Tibial artery (tissue), 4 donors: ENCODE measurements around the gene KRT20.
"Not testable (repeated sequence)": the region's sequence is repeated elsewhere in the genome, so short reads cannot be mapped to it uniquely, and the experiment has no call there.

Source experiments
- DNase-seq, 2 donors: peaks; one replicate each; pipeline ENCODE4 v3.0.0-alpha.2; 2019
- H3K27ac ChIP-seq, 2 donors: fragments of 200-600 bp; sonication (generic) in 1 of 2; 1 replicate in 1 of 2; 2 replicates in 1 of 2; pipeline ENCODE4 v1.5.1; 2018 to 2019; ENCODE audit warnings: mild to moderate bottlenecking in 1 of 2
- H3K27me3 ChIP-seq, 2 donors: fragments of 200-600 bp; sonication (generic) in 1 of 2; one replicate each; pipeline versions ENCODE4 v1.5.1 to v1.6.0; 2016 to 2019
- H3K36me3 ChIP-seq, 3 donors: fragments of 200-600 bp; sonication (generic) in 2 of 3; one replicate each; pipeline ENCODE4 v1.5.1; 2016 to 2019; ENCODE audit warnings: mild to moderate bottlenecking in 2 of 3
- H3K4me1 ChIP-seq, 4 donors: fragments of 200-600 bp; sonication (generic) in 2 of 4; 1 replicate in 3 of 4; 2 replicates in 1 of 4; pipeline ENCODE4 v1.5.1; 2016 to 2019
- H3K4me3 ChIP-seq, 2 donors: fragments of 200-600 bp; sonication (generic) in 1 of 2; 1 replicate in 1 of 2; 2 replicates in 1 of 2; pipeline ENCODE4 v1.5.1; 2018 to 2019; ENCODE audit warnings: mild to moderate bottlenecking in 2 of 2
- H3K9me3 ChIP-seq, 3 donors: fragments of 200-600 bp; sonication (generic) in 1 of 3; one replicate each; pipeline ENCODE4 v1.5.1; 2016 to 2019
- CTCF ChIP-seq, 2 experiments: fragments of 200-600 bp in 1 of 2; fragments of 450-650 bp in 1 of 2; IDR thresholded peaks; one replicate each; pipeline ENCODE4 v1.5.1; 2017 to 2019; ENCODE audit warnings: antibody characterized with exemption in 2 of 2, mild to moderate bottlenecking in 1 of 2, moderate library complexity in 1 of 2
- intact Hi-C: fragments of 100-400 bp; cut with DNase I; formaldehyde crosslinking; loops from one replicate; pipeline ENCODE4 v1.15.0; 2023; ENCODE audit warnings: low total_unique reads

Gene KRT20

GRCh38 chr17:40859536-40859935 lies 25.5 kb downstream of the KRT20 start:
- TF ChIP-seq CTCF (IDR thresholded peaks at IDR 0.05), result no peak
- H3K36me3 ChIP-seq, result no peaks in the 10 kb centered on the region
- H3K27me3 ChIP-seq, result peaks cover 0 to 9% of the 10 kb centered on the region in 2 donors
- peaks cover 0 to 8% (median under 1%) of the 10 kb centered on the region in 4 donors for H3K4me1 ChIP-seq
- no peaks in the 10 kb centered on the region for H3K9me3 ChIP-seq
- DNase-seq, result no peak
- intact Hi-C loops, result no loop called here
- H3K27ac ChIP-seq, result no peak overlapping the region
- no peak overlapping the region for H3K4me3 ChIP-seq

- intact Hi-C loops, H3K27ac ChIP-seq, H3K27me3 ChIP-seq, H3K9me3 ChIP-seq, H3K4me3 ChIP-seq, H3K36me3 ChIP-seq, DNase-seq, H3K4me1 ChIP-seq: not testable (repeated sequence)
Measured at GRCh38 chr17:40858667-40859066, 26.4 kb downstream of the KRT20 start.

GRCh38 chr17:40857535-40857934 lies 27.5 kb downstream of the KRT20 start:
- intact Hi-C loops, result no loop called here
- no peaks in the 10 kb centered on the region for H3K27me3 ChIP-seq
- DNase-seq, result peak in 1 of 2 donors; percentile 34

GRCh38 chr17:40854175-40854814 lies 30.7 kb downstream of the KRT20 start:
- no peaks in the 10 kb centered on the region for H3K9me3 ChIP-seq
- peaks cover 0 to 2% of the 10 kb centered on the region in 2 donors for H3K27me3 ChIP-seq
- peaks cover 0 to 8% (median 1%) of the 10 kb centered on the region in 4 donors for H3K4me1 ChIP-seq
- no peak for TF ChIP-seq CTCF (IDR thresholded peaks at IDR 0.05)
- H3K4me3 ChIP-seq, result no peak overlapping the region
- no peaks in the 10 kb centered on the region for H3K36me3 ChIP-seq
- intact Hi-C loops, result no loop called here
- no peak for DNase-seq
- H3K27ac ChIP-seq, result no peak overlapping the region

More at GRCh38 chr17:40857535-40857934, 27.5 kb downstream of the KRT20 start:
- Histone ChIP-seq H3K36me3 (no peaks in the 10 kb centered on the region), H3K4me3 (no peak overlapping the region), H3K27ac (no peak overlapping the region), H3K9me3 (no peaks in the 10 kb centered on the region), H3K4me1 (peaks cover 0 to 8% (median 1%) of the 10 kb centered on the region in 4 donors)
- TF ChIP-seq CTCF (IDR thresholded peaks at IDR 0.05), result no peak

- peaks cover 0 to 2% of the 10 kb centered on the region in 2 donors for H3K27me3 ChIP-seq
- H3K4me1 ChIP-seq, result peaks cover 0 to 5% (median 1%) of the 10 kb centered on the region in 4 donors
- no peak for TF ChIP-seq CTCF (IDR thresholded peaks at IDR 0.05)
- DNase-seq, result no peak
- H3K9me3 ChIP-seq, result no peaks in the 10 kb centered on the region
- H3K36me3 ChIP-seq, result no peaks in the 10 kb centered on the region
- intact Hi-C loops, result no loop called here
- no peak overlapping the region for H3K27ac ChIP-seq
- no peak overlapping the region for H3K4me3 ChIP-seq
Measured at GRCh38 chr17:40852364-40852763, 32.7 kb downstream of the KRT20 start.

- no peak for TF ChIP-seq CTCF (IDR thresholded peaks at IDR 0.05)
- no peaks in the 10 kb centered on the region for H3K36me3 ChIP-seq
- H3K4me1 ChIP-seq, result peaks cover 0 to 3% (median 0%) of the 10 kb centered on the region in 4 donors
- no peak for DNase-seq
- no peak overlapping the region for H3K4me3 ChIP-seq
- H3K9me3 ChIP-seq, result no peaks in the 10 kb centered on the region
- no peak overlapping the region for H3K27ac ChIP-seq
- intact Hi-C loops, result no loop called here
- H3K27me3 ChIP-seq, result peaks cover 0 to 4% of the 10 kb centered on the region in 2 donors
Measured at GRCh38 chr17:40850293-40850972, 34.6 kb downstream of the KRT20 start.
